Midbrain (tissue), 1 donor: ENCODE data around the gene HSP90AA1.

Experiments used
- DNase-seq: peaks from one replicate; lab custom pipeline; 2025; lab: John Stamatoyannopoulos, UW

HSP90AA1 gene

GRCh38 chr14:102039157-102039556 lies 47.7 kb downstream of the HSP90AA1 start:
- DNase-seq, result no peak

GRCh38 chr14:102037686-102038085 lies 49.2 kb downstream of the HSP90AA1 start:
- no peak for DNase-seq

GRCh38 chr14:102035914-102036313 lies 50.9 kb downstream of the HSP90AA1 start:
- no peak for DNase-seq

GRCh38 chr14:102034301-102034700 lies 52.5 kb downstream of the HSP90AA1 start:
- DNase-seq, result no peak

- no peak for DNase-seq
Observed at GRCh38 chr14:102033241-102033640, 53.6 kb downstream of the HSP90AA1 start.
